GM18505 (cell line): ENCODE data around the gene SLC15A3.
"Not testable (repeated sequence)": the region's sequence is repeated elsewhere in the genome, so short reads cannot be mapped to it uniquely, and the experiment has no call there.

Experiments used
- ATAC-seq: cut with Tn5 transposase; IDR thresholded peaks from one replicate; pipeline ENCODE4 v1.9.1; 2021; ENCODE audit not compliant: unreplicated experiment
- POLR2A ChIP-seq: IDR thresholded peaks from 4 replicates; pipeline ENCODE4 v1.6.1; 2011; ENCODE audit warnings: borderline replicate concordance; ENCODE audit not compliant: insufficient read depth, insufficient read length; ENCODE audit errors: extremely low read depth

The SLC15A3 gene

GRCh38 chr11:60985991-60986915, 34.3 kb upstream of the SLC15A3 start:
- TF ChIP-seq POLR2A: no peak

GRCh38 chr11:60985501-60985900, 33.5 kb upstream of the SLC15A3 start:
- no peak for ATAC-seq

More at GRCh38 chr11:60985991-60986915, 34.3 kb upstream of the SLC15A3 start:
- ATAC-seq: no peak

DNA sequence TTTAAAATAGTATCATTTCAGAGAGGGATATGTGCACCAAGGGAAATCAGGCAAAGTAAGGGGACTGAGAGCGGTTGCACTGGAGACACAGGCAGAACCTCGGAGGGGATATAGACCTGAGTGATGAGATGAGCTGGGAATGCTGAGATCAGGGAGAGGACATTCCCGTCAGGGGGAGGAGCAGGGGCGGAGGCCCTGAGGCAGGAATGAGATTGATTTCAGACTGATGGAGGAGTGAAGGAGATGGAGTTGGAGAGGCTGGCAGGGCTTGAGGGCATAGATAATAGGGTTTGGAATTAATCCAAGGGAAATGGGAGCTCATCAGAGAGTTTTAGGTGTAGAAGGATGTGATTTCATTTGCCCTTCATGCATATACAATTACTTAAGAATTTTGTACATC, 32.7 kb upstream of the SLC15A3 start:
- no peak for TF ChIP-seq POLR2A
- no peak for ATAC-seq

More at GRCh38 chr11:60985501-60985900, 33.5 kb upstream of the SLC15A3 start:
- no peak for TF ChIP-seq POLR2A

DNA sequence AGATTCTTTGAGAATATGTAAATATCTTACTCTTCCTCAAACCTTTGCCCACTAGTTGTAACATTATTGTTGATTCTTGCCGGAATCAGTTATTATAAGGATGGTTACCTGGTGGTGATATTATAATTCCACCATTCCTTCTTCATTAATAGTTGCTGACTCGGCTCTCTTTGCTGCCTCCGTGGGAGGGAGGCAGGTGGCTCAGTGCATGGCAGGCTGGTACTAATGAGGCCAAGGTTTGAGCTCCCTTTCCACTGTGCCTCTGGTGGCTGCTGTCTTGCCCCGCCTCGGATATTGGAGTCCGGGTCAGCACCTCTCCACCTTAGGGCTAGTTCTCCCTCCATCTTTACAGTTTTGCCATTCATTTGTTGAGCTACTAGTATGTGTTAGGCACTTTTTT, 32.2 kb upstream of the SLC15A3 start:
- TF ChIP-seq POLR2A: no peak
- ATAC-seq: no peak

DNA sequence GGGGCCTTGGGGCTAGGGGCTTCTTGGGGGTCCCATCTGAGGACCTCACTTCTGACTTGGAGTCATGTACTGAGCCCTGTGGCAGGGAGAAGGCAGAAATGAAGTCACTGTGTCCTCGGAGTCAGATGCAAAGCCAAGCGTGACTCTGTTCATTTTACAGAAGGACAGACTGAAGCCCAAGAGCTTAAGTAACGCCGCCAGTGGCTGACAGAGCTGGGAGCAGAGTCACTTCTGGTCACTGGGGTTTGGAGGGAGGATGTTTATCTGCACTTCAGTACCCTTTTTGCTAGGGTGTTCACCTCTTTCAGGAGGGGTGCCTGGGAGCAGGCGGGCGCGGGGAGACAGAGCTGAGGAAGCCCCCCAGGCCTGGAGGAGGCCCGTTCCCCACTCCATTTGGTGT, 30.2 kb upstream of the SLC15A3 start:
- no peak for ATAC-seq
- no peak for TF ChIP-seq POLR2A

GRCh38 chr11:60981515-60981914, 29.5 kb upstream of the SLC15A3 start:
- TF ChIP-seq POLR2A: no peak
- no peak for ATAC-seq

GRCh38 chr11:60978546-60979380, 26.8 kb upstream of the SLC15A3 start:
- ATAC-seq: no peak
- TF ChIP-seq POLR2A: no peak

DNA sequence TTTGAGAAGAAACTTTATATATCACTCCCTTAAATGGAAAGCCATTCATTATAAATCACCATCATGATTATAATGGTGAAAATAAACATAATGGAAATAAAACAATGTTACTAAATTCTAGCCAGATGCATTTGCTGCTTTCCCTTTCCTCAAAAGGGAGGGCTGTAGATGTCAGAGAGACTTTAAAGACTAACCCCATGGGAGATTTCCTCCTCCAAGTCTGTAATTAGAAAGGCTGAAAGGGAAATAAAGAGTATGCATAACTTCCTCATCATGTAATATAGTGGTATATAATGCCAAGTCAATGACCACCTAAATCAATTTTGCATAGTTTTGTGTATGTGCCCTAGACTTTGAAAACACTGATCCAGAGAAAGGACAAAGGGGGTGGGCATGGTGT, 25.9 kb upstream of the SLC15A3 start:
- TF ChIP-seq POLR2A: no peak
- ATAC-seq: no peak

DNA sequence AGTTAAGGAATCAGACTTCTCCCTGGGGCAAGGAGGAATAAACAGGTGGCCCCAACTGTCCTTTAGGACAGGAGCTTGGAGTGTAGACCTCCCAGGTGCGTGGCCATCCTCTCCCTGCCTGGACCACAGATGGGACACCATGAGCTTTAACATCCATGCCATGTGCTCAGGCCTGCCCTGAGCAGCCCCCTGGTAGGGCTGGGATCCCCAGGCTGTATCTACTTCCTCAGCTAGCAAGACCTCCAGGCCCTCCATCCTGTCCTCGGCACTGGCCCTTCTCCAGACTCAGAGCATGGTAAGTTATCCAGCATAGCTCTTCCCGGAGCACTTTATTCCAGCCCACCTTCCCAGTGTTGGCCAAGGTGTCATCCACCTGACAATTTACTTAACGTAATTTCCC, 25.2 kb upstream of the SLC15A3 start:
- TF ChIP-seq POLR2A: no peak
- no peak for ATAC-seq

GRCh38 chr11:60974726-60975125, 22.8 kb upstream of the SLC15A3 start:
- TF ChIP-seq POLR2A: no peak
- ATAC-seq: no peak

DNA sequence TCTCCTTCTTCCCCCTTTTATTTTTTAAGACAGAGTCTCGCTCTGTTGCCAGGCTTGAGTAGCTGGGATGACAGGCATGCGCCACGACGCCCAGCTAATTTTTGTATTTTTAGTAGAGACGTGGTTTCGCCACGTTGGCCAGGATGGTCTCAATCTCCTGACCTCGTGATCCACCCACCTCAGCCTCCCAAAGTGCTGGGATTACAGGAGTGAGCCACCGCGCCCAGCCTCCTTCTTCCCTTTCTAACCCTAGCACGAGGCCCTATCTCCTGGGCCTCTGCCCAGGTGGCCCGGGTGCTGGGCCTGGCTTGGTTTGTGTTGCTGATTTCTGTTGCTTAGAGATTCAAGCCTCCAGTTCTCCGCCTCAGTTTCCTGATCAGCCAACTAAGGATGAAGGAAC, 22.3 kb upstream of the SLC15A3 start:
- not testable (repeated sequence) for ATAC-seq

DNA sequence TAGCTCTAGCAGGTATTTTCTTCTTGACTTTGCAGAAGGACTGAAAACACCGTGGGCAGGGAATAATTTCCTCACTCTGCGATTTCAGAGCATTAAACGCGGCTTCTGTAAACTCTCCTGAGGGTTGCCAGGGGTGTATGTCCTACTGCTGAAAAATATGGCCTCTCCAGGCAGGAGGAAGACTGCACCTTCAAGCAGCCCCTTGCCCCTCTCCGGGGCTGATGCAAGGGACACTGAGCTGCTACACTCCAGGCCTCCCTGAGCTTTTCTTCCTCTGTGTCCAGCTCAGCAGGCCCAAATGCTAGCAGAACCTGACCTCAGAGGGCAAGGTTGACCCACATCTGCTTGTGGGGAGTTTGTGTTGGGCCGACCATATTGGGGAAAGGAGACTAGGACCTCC, 21.7 kb upstream of the SLC15A3 start:
- ATAC-seq: no peak
- TF ChIP-seq POLR2A: no peak

GRCh38 chr11:60972182-60973030, 20.4 kb upstream of the SLC15A3 start:
- TF ChIP-seq POLR2A: no peak
- ATAC-seq: no peak
